ENCODE results near the gene SWT1. TPM values are rescaled to one million over a fixed set of nuclear protein-coding genes. Genes with fewer than 3 reads are reported as not detected.
"Not testable (repeated sequence)": the region's sequence is repeated elsewhere in the genome, so short reads cannot be mapped to it uniquely, and the experiment has no call there.

The SWT1 gene
- total RNA-seq, 1 donor: 6.9 TPM

- H3K36me3 ChIP-seq (ENCODE audit: insufficient read depth, low read length): no peaks in the 10 kb centered on the region
- H3K4me2 ChIP-seq (ENCODE audit: insufficient read depth, low read length): no peak overlapping the region
- no peak for TF ChIP-seq CTCF (IDR thresholded peaks at IDR 0.05; ENCODE audit: extremely low read depth, low read depth, low read length)
Observed at GRCh38 chr1:185162491-185162890, 5.5 kb downstream of the SWT1 start.

GRCh38 chr1:185166106-185166505 is 9.1 kb downstream of the SWT1 start:
- Histone ChIP-seq H3K4me1 (ENCODE audit: insufficient read depth, low read length) (no peaks in the 10 kb centered on the region), H3K27ac (ENCODE audit: low read depth, low read length) (no peak overlapping the region), H2AFZ (ENCODE audit: low read length) (no peak overlapping the region), H3K79me2 (ENCODE audit: insufficient read depth, low read length) (no peaks in the 10 kb centered on the region), H3K36me3 (ENCODE audit: insufficient read depth, low read length) (no peaks in the 10 kb centered on the region), H3K9me3 (ENCODE audit: low read depth, low read length) (no peaks in the 10 kb centered on the region), H3K4me2 (ENCODE audit: insufficient read depth, low read length) (no peak overlapping the region), H4K20me1 (ENCODE audit: insufficient read depth, low read length) (no peaks in the 10 kb centered on the region), H3K27me3 (ENCODE audit: insufficient read depth, low read length) (no peaks in the 10 kb centered on the region), H3K4me3 (ENCODE audit: insufficient read depth, low read length) (no peak overlapping the region)
- no peak for TF ChIP-seq CTCF (IDR thresholded peaks at IDR 0.05; ENCODE audit: extremely low read depth, low read depth, low read length)
- DNase-seq (ENCODE audit: insufficient read length, low spot score, missing footprints): no peak

More at GRCh38 chr1:185162491-185162890, 5.5 kb downstream of the SWT1 start:
- H4K20me1 ChIP-seq (ENCODE audit: insufficient read depth, low read length): no peaks in the 10 kb centered on the region
- H3K79me2 ChIP-seq (ENCODE audit: insufficient read depth, low read length): peaks cover 13% of the 10 kb centered on the region
- no peak overlapping the region for H3K27ac ChIP-seq (ENCODE audit: low read depth, low read length)
- no peaks in the 10 kb centered on the region for H3K9me3 ChIP-seq (ENCODE audit: low read depth, low read length)
- H3K4me3 ChIP-seq (ENCODE audit: insufficient read depth, low read length): no peak overlapping the region
- peaks cover 4% of the 10 kb centered on the region for H3K4me1 ChIP-seq (ENCODE audit: insufficient read depth, low read length)
- no peak overlapping the region for H2AFZ ChIP-seq (ENCODE audit: low read length)
- DNase-seq (ENCODE audit: insufficient read length, low spot score, missing footprints): no peak
- H3K27me3 ChIP-seq (ENCODE audit: insufficient read depth, low read length): no peaks in the 10 kb centered on the region

- Histone ChIP-seq H3K9me3 (ENCODE audit: low read depth, low read length) (no peaks in the 10 kb centered on the region), H3K4me3 (ENCODE audit: insufficient read depth, low read length) (no peak overlapping the region), H3K4me1 (ENCODE audit: insufficient read depth, low read length) (no peaks in the 10 kb centered on the region), H3K79me2 (ENCODE audit: insufficient read depth, low read length) (no peaks in the 10 kb centered on the region), H3K27me3 (ENCODE audit: insufficient read depth, low read length) (no peaks in the 10 kb centered on the region), H4K20me1 (ENCODE audit: insufficient read depth, low read length) (no peaks in the 10 kb centered on the region), H2AFZ (ENCODE audit: low read length) (peak overlapping the region; percentile 74), H3K36me3 (ENCODE audit: insufficient read depth, low read length) (no peaks in the 10 kb centered on the region), H3K4me2 (ENCODE audit: insufficient read depth, low read length) (peak overlapping the region; percentile 53), H3K27ac (ENCODE audit: low read depth, low read length) (no peak overlapping the region)
- peak; percentile 73 for DNase-seq (ENCODE audit: insufficient read length, low spot score, missing footprints)
- TF ChIP-seq CTCF (IDR thresholded peaks at IDR 0.05; ENCODE audit: extremely low read depth, low read depth, low read length): peak; percentile 85
Observed at GRCh38 chr1:185170291-185170848, 13.4 kb downstream of the SWT1 start.

DNA sequence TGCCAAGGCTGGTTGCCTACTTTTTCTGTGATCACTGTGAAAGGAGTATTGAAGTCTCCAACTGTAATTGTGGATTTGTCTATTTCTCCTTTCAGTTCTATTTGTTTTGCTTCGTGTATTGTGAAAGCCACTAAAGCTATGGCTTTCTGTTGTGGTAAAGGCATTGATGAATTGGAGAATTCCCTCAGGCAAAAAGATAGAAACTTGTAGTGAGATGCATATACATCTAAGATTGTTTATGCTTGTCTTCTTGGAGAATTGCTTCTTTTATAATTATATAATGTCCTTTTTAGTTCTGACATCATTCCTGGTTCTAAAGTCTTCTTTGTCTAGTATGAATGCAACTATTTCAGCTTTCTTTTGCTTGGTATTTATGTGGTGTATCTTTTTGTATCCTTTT is 36.8 kb downstream of the SWT1 start:
- no peak overlapping the region for H2AFZ ChIP-seq (ENCODE audit: low read length)
- no peak for DNase-seq (ENCODE audit: insufficient read length, low spot score, missing footprints)
- no peak overlapping the region for H3K4me3 ChIP-seq (ENCODE audit: insufficient read depth, low read length)
- no peaks in the 10 kb centered on the region for H3K9me3 ChIP-seq (ENCODE audit: low read depth, low read length)
- H3K79me2 ChIP-seq (ENCODE audit: insufficient read depth, low read length): no peaks in the 10 kb centered on the region
- H3K4me2 ChIP-seq (ENCODE audit: insufficient read depth, low read length): no peak overlapping the region
- H3K27me3 ChIP-seq (ENCODE audit: insufficient read depth, low read length): no peaks in the 10 kb centered on the region
- H3K4me1 ChIP-seq (ENCODE audit: insufficient read depth, low read length): no peaks in the 10 kb centered on the region
- H3K36me3 ChIP-seq (ENCODE audit: insufficient read depth, low read length): no peaks in the 10 kb centered on the region
- H3K27ac ChIP-seq (ENCODE audit: low read depth, low read length): no peak overlapping the region
- TF ChIP-seq CTCF (IDR thresholded peaks at IDR 0.05; ENCODE audit: extremely low read depth, low read depth, low read length): no peak
- no peaks in the 10 kb centered on the region for H4K20me1 ChIP-seq (ENCODE audit: insufficient read depth, low read length)

- H3K27me3 ChIP-seq (ENCODE audit: insufficient read depth, low read length); H3K27ac ChIP-seq (ENCODE audit: low read depth, low read length); H3K4me3 ChIP-seq (ENCODE audit: insufficient read depth, low read length); H4K20me1 ChIP-seq (ENCODE audit: insufficient read depth, low read length); H3K36me3 ChIP-seq (ENCODE audit: insufficient read depth, low read length); DNase-seq (ENCODE audit: insufficient read length, low spot score, missing footprints); H2AFZ ChIP-seq (ENCODE audit: low read length); H3K4me2 ChIP-seq (ENCODE audit: insufficient read depth, low read length); H3K9me3 ChIP-seq (ENCODE audit: low read depth, low read length); H3K4me1 ChIP-seq (ENCODE audit: insufficient read depth, low read length); H3K79me2 ChIP-seq (ENCODE audit: insufficient read depth, low read length): not testable (repeated sequence)
Observed at GRCh38 chr1:185198712-185199111, 41.7 kb downstream of the SWT1 start.
